HEK293T (cell line): ENCODE data around the gene AKAIN1.

Experiments used
- CTCF ChIA-PET: fragments of 350-600 bp; formaldehyde crosslinking; extraction: SDS; loops from one replicate; lab custom pipeline; 2021; ENCODE audit warnings: antibody characterized with exemption, inconsistent platforms; lab: Yijun Ruan, JAX
- POLR2A ChIA-PET: fragments of 350-600 bp; formaldehyde crosslinking; extraction: SDS; loops from one replicate; lab custom pipeline; 2020; ENCODE audit warnings: antibody characterized with exemption, inconsistent platforms; lab: Yijun Ruan, JAX
- DNase-seq: peaks from one replicate; pipeline ENCODE4 v3.0.0; 2012; ENCODE audit warnings: mixed read lengths; ENCODE audit errors: extremely low spot score
- ARNT ChIP-seq: fragments of 450-650 bp; IDR thresholded peaks from 2 replicates; pipeline ENCODE4 v1.6.1; 2017; ENCODE audit warnings: mild to moderate bottlenecking
- BHLHE40 ChIP-seq: fragments of 450-650 bp; IDR thresholded peaks from 2 replicates; pipeline ENCODE4 v1.6.1; 2016; ENCODE audit warnings: mild to moderate bottlenecking, moderate library complexity, borderline replicate concordance
- CTBP1 ChIP-seq: fragments of 450-650 bp; IDR thresholded peaks from 2 replicates; pipeline ENCODE4 v1.6.1; 2016; ENCODE audit warnings: borderline replicate concordance
- ELF4 ChIP-seq: fragments of 450-650 bp; IDR thresholded peaks from 2 replicates; pipeline ENCODE4 v1.6.1; 2017; ENCODE audit warnings: antibody characterized with exemption
- FOXA1 ChIP-seq: fragments of 450-650 bp; IDR thresholded peaks from 2 replicates; pipeline ENCODE4 v1.6.1; 2016; ENCODE audit warnings: mild to moderate bottlenecking
- FOXK2 ChIP-seq: fragments of 450-650 bp; IDR thresholded peaks from 2 replicates; pipeline ENCODE4 v1.6.1; 2016; ENCODE audit warnings: mild to moderate bottlenecking
- FOXM1 ChIP-seq: fragments of 450-650 bp; IDR thresholded peaks from 2 replicates; pipeline ENCODE4 v1.6.1; 2017; ENCODE audit warnings: mild to moderate bottlenecking, borderline replicate concordance
- HDGF ChIP-seq: fragments of 450-650 bp; IDR thresholded peaks from 2 replicates; pipeline ENCODE4 v1.6.1; 2017; ENCODE audit warnings: antibody characterized with exemption, borderline replicate concordance
- L3MBTL2 ChIP-seq: fragments of 450-650 bp; conservative IDR thresholded peaks from 2 replicates; pipeline ENCODE4 v1.6.1; 2016; ENCODE audit warnings: mild to moderate bottlenecking
- LEF1 ChIP-seq: fragments of 450-650 bp; IDR thresholded peaks from 2 replicates; pipeline ENCODE4 v1.6.1; 2017; ENCODE audit warnings: mild to moderate bottlenecking, borderline replicate concordance
- NFRKB ChIP-seq: fragments of 450-650 bp; IDR thresholded peaks from 2 replicates; pipeline ENCODE4 v1.6.1; 2016; ENCODE audit warnings: mild to moderate bottlenecking, moderate library complexity
- PKNOX1 ChIP-seq: fragments of 450-650 bp; IDR thresholded peaks from 2 replicates; pipeline ENCODE4 v1.6.1; 2016
- SP1 ChIP-seq: fragments of 450-650 bp; IDR thresholded peaks from 2 replicates; pipeline ENCODE4 v1.6.1; 2017
- SUZ12 ChIP-seq: fragments of 450-650 bp; IDR thresholded peaks from 2 replicates; pipeline ENCODE4 v1.6.1; 2016; ENCODE audit warnings: mild to moderate bottlenecking
- TARDBP ChIP-seq: fragments of 450-650 bp; IDR thresholded peaks from 2 replicates; pipeline ENCODE4 v1.6.1; 2016
- ZNF384 ChIP-seq: fragments of 450-650 bp; IDR thresholded peaks from 2 replicates; pipeline ENCODE4 v1.6.1; 2016

Gene AKAIN1

GRCh38 chr18:5103286-5103685, 93.8 kb downstream of the AKAIN1 start:
- ChIA-PET CTCF (no interaction called here), POLR2A (no interaction called here)
- DNase-seq, result no peak
- TF ChIP-seq SP1 (no peak), HDGF (no peak), ARNT (no peak), FOXK2 (no peak), SUZ12 (no peak), TARDBP (no peak), FOXA1 (no peak), FOXM1 (no peak), BHLHE40 (no peak), PKNOX1 (no peak), ELF4 (no peak), LEF1 (no peak), NFRKB (no peak)

GRCh38 chr18:5097116-5097703, 99.8 kb downstream of the AKAIN1 start:
- no peak for TF ChIP-seq BHLHE40
- no peak for TF ChIP-seq ELF4
- TF ChIP-seq L3MBTL2, result no peak
- TF ChIP-seq LEF1, result no peak
- TF ChIP-seq CTBP1, result no peak
- no peak for TF ChIP-seq TARDBP
- no peak for TF ChIP-seq ZNF384
- TF ChIP-seq HDGF, result no peak
- TF ChIP-seq SP1, result no peak
- POLR2A ChIA-PET, result no interaction called here
- no peak for DNase-seq
- CTCF ChIA-PET, result no interaction called here

- no peak for DNase-seq
- ChIA-PET POLR2A (no interaction called here), CTCF (no interaction called here)
- TF ChIP-seq FOXM1, result no peak
- TF ChIP-seq FOXA1, result no peak
- TF ChIP-seq BHLHE40, result no peak
- no peak for TF ChIP-seq L3MBTL2
- TF ChIP-seq FOXK2, result no peak
- no peak for TF ChIP-seq ZNF384
- no peak for TF ChIP-seq NFRKB
- no peak for TF ChIP-seq SUZ12
- no peak for TF ChIP-seq LEF1
- TF ChIP-seq PKNOX1, result no peak
- TF ChIP-seq ARNT, result no peak
- TF ChIP-seq TARDBP, result no peak
- no peak for TF ChIP-seq SP1
- no peak for TF ChIP-seq ELF4
- no peak for TF ChIP-seq HDGF
- no peak for TF ChIP-seq CTBP1
Measured at GRCh38 chr18:5095239-5095638, 101.8 kb downstream of the AKAIN1 start.

GRCh38 chr18:5093902-5094301, 103.2 kb downstream of the AKAIN1 start:
- CTCF ChIA-PET, result no interaction called here
- TF ChIP-seq L3MBTL2, result no peak
- TF ChIP-seq ZNF384, result no peak
- TF ChIP-seq BHLHE40, result no peak
- TF ChIP-seq HDGF, result no peak
- TF ChIP-seq PKNOX1, result no peak
- no peak for TF ChIP-seq FOXK2
- no peak for TF ChIP-seq NFRKB
- no peak for DNase-seq
- POLR2A ChIA-PET, result no interaction called here
